Measurements from ENCODE around the gene ENTPD2.
A peak's percentile ranks its signal among the peaks of the same experiment; 100 is the strongest.

Gene ENTPD2

GRCh38 chr9:137070201-137070905, 16.5 kb upstream of the ENTPD2 start, which contains the start of gene SAPCD2 (continued):
- TF ChIP-seq ZBTB8A (tag by site-specific recombination; IDR thresholded peaks at IDR 0.05) (peak; percentile 90), ZNF350 (tag by site-specific recombination; IDR thresholded peaks at IDR 0.05) (no peak), ZSCAN16 (tag by site-specific recombination; IDR thresholded peaks at IDR 0.05) (no peak), ZNF692 (tag by site-specific recombination; IDR thresholded peaks at IDR 0.05) (peak; percentile 34; the same call in 1 of the 2 replicates), ZNF112 (tag by site-specific recombination; IDR thresholded peaks at IDR 0.05) (no peak), GLIS1 (tag by site-specific recombination; IDR thresholded peaks at IDR 0.05) (peak; percentile 93), ZFP69B (tag by site-specific recombination; IDR thresholded peaks at IDR 0.05) (0 out of 2 replicates have a peak, but pooled peaks have one; percentile 56), ZNF596 (tag by site-specific recombination; IDR thresholded peaks at IDR 0.05) (peak; percentile 23; the same call in 1 of the 2 replicates), ZNF529 (tag by site-specific recombination; IDR thresholded peaks at IDR 0.05; ENCODE audit: insufficient replicate concordance) (no peak), ZFHX2 (tag by site-specific recombination; conservative IDR thresholded peaks at IDR 0.05) (no peak), ZNF184 (tag by site-specific recombination; IDR thresholded peaks at IDR 0.05) (no peak), ZNF645 (tag by site-specific recombination; IDR thresholded peaks at IDR 0.05) (no peak), INSM2 (tag by site-specific recombination; IDR thresholded peaks at IDR 0.05) (peak; percentile 32; the same call in 1 of the 2 replicates), ZNF175 (tag by site-specific recombination; IDR thresholded peaks at IDR 0.05) (no peak), YY2 (tag by site-specific recombination; IDR thresholded peaks at IDR 0.05) (no peak), REPIN1 (tag by site-specific recombination; IDR thresholded peaks at IDR 0.05; ENCODE audit: low read depth) (no peak), ZNF354C (tag by site-specific recombination; IDR thresholded peaks at IDR 0.05; ENCODE audit: borderline replicate concordance, low read depth) (no peak), ZNF514 (tag by site-specific recombination; IDR thresholded peaks at IDR 0.05) (no peak), ZNF24 (tag by site-specific recombination; IDR thresholded peaks at IDR 0.05) (peak; percentile 64; the same call in 1 of the 2 replicates), KLF10 (tag by site-specific recombination; IDR thresholded peaks at IDR 0.05) (peak; percentile 50; the same call in 1 of the 2 replicates), SP2 (tag by site-specific recombination; IDR thresholded peaks at IDR 0.05) (peak; percentile 97), ZNF473 (tag by site-specific recombination; IDR thresholded peaks at IDR 0.05) (no peak), WT1 (tag by site-specific recombination; IDR thresholded peaks at IDR 0.05) (0 out of 2 replicates have a peak, but pooled peaks have one; percentile 11), KLF9 (tag by site-specific recombination; IDR thresholded peaks at IDR 0.05; ENCODE audit: low read depth) (peak; percentile 49; the same call in 1 of the 2 replicates), OSR2 (tag by site-specific recombination; IDR thresholded peaks at IDR 0.05) (no peak), HOXC10 (CRISPR knock-in tag; IDR thresholded peaks at IDR 0.05) (no peak), ZBTB6 (tag by site-specific recombination; IDR thresholded peaks at IDR 0.05) (0 out of 2 replicates have a peak, but pooled peaks have one; percentile 3), KLF8 (tag by site-specific recombination; IDR thresholded peaks at IDR 0.05) (peak; percentile 84), ZNF302 (tag by site-specific recombination; IDR thresholded peaks at IDR 0.05; ENCODE audit: low read depth) (no peak), ZNF518A (tag by site-specific recombination; conservative IDR thresholded peaks at IDR 0.05; ENCODE audit: low read depth) (0 out of 2 replicates have a peak, but pooled peaks have one; percentile 16)
